Thymus (tissue), 11 donors: ENCODE data around the gene PADI3. TPM values are rescaled to one million over a fixed set of nuclear protein-coding genes. Genes with fewer than 3 reads are reported as not detected.

Experiments
- DNase-seq, 9 donors: peaks; one replicate each; pipeline ENCODE4 v3.0.0-alpha.2; 2013; ENCODE audit warnings: low spot score in 9 of 9, low read depth in 6 of 9, missing footprints in 1 of 9
- H3K27ac ChIP-seq, 2 donors: one replicate each; pipeline ENCODE4 v1.5.1; 2013; ENCODE audit warnings: control low read depth in 1 of 2, low read depth in 1 of 2, low read length in 1 of 2, mild to moderate bottlenecking in 1 of 2, moderate library complexity in 1 of 2
- H3K27me3 ChIP-seq, 2 donors: one replicate each; pipeline ENCODE4 v1.5.1; 2013; ENCODE audit warnings: low read length in 1 of 2; ENCODE audit not compliant: control insufficient read depth in 2 of 2, insufficient read depth in 1 of 2
- H3K36me3 ChIP-seq, 2 donors: one replicate each; pipeline ENCODE4 v1.5.1; 2013; ENCODE audit warnings: low read length in 1 of 2, mild to moderate bottlenecking in 1 of 2, moderate library complexity in 1 of 2; ENCODE audit not compliant: control insufficient read depth in 2 of 2, insufficient read depth in 2 of 2
- H3K4me1 ChIP-seq, 2 donors: one replicate each; pipeline ENCODE4 v1.5.1; 2013; ENCODE audit warnings: low read length in 2 of 2; ENCODE audit not compliant: control insufficient read depth in 2 of 2, insufficient read depth in 2 of 2
- H3K4me3 ChIP-seq, 2 donors: one replicate each; pipeline ENCODE4 v1.5.1; 2013; ENCODE audit warnings: low read length in 2 of 2, control low read depth in 1 of 2, mild to moderate bottlenecking in 1 of 2
- H3K9me3 ChIP-seq, 2 donors: one replicate each; pipeline ENCODE4 v1.5.1; 2013; ENCODE audit warnings: low read length in 1 of 2, mild to moderate bottlenecking in 1 of 2; ENCODE audit not compliant: control insufficient read depth in 2 of 2, insufficient read depth in 1 of 2
- WGBS: extraction: QIAGEN DNeasy Blood & Tissue Kit; methylation state at CpG from one replicate; pipeline ENCODE4 v1.1.7; 2013; 5-methylcytosine and 5-hydroxymethylcytosine counted together
- polyA plus RNA-seq: library from polyadenylated mRNA; stranded (reverse); fragments of 200-250 nt; gene quantifications from one replicate; pipeline ENCODE4 v1.2.3, GENCODE V29; 2013
- total RNA-seq: library from RNA; stranded (reverse); fragments of 120-200 nt; gene quantifications from one replicate; pipeline ENCODE4 v1.2.4, GENCODE V29; 2013
- donor health status: healthy.

Gene PADI3
- total and polyA plus RNA-seq, 2 donors: 0.09 to 0.27 TPM

- Histone ChIP-seq H3K4me1 (no peaks in the 10 kb centered on the region), H3K36me3 (no peaks in the 10 kb centered on the region), H3K27ac (no peak overlapping the region), H3K9me3 (no peaks in the 10 kb centered on the region), H3K4me3 (no peak overlapping the region), H3K27me3 (no peaks in the 10 kb centered on the region)
- DNase-seq: no peak
- 92% methylated on average over 24 of the region's 24 CpGs for WGBS
These were observed 10.5 kb downstream of the PADI3 start for GRCh38 chr1:17259233-17259873.

GRCh38 chr1:17260264-17260663 lies 11.4 kb downstream of the PADI3 start:
- no peaks in the 10 kb centered on the region for H3K4me1 ChIP-seq
- H3K4me3 ChIP-seq: no peak overlapping the region
- WGBS: 93% methylated on average over 7 of the region's 7 CpGs
- H3K9me3 ChIP-seq: no peaks in the 10 kb centered on the region
- no peak overlapping the region for H3K27ac ChIP-seq
- no peaks in the 10 kb centered on the region for H3K36me3 ChIP-seq
- DNase-seq: no peak
- H3K27me3 ChIP-seq: no peaks in the 10 kb centered on the region

DNA sequence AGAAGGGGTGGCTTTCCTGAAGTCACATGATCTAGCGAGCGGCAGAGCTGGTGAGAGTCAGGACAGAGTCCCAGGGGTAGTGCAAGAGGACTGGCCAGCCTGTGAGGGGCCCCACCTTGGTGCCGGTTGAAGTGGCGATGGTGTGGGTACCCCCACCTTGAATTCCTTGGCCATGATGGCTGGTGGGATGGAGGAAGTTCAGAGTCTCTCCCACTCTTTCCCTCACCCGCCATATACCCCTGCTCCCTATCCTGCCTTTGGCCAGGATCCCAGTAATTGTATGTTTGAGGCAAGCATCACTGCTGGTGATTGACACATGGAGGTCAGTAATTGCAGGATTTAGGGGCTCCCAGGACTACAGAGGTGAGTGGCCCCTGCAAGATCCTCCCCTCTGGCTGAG lies 11.8 kb downstream of the PADI3 start:
- 95% methylated on average over 5 of the region's 5 CpGs for WGBS
- no peak overlapping the region for H3K4me3 ChIP-seq
- no peak for DNase-seq

GRCh38 chr1:17263936-17264335 lies 15.0 kb downstream of the PADI3 start:
- Histone ChIP-seq H3K9me3 (no peaks in the 10 kb centered on the region), H3K36me3 (no peaks in the 10 kb centered on the region), H3K4me1 (no peaks in the 10 kb centered on the region), H3K27me3 (no peaks in the 10 kb centered on the region), H3K4me3 (no peak overlapping the region), H3K27ac (no peak overlapping the region)
- no peak for DNase-seq

More for the DNA sequence above, 11.8 kb downstream of the PADI3 start:
- Histone ChIP-seq H3K4me1 (no peaks in the 10 kb centered on the region), H3K27me3 (no peaks in the 10 kb centered on the region), H3K36me3 (no peaks in the 10 kb centered on the region), H3K9me3 (no peaks in the 10 kb centered on the region), H3K27ac (no peak overlapping the region)

DNA sequence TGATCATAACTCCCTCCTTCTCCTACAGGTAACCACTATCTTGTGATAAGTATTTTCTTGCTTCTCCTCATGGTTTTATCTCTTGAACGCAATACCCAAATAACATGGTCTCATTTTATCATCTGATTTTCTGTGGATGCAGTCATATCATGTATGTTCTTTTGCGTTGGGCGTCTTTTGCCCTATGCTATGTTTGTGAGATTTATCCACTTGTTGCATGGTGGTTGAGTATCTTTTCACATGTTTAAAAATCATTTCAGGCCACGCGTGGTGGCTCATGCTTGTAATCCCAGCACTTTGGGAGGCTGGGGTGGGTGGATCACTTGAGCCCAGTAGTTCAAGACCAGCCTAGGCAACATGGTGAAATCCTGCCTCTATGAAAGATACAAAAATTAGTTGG lies 15.6 kb downstream of the PADI3 start:
- H3K4me1 ChIP-seq: no peaks in the 10 kb centered on the region
- H3K9me3 ChIP-seq: no peaks in the 10 kb centered on the region
- WGBS: 96% methylated on average over 5 of the region's 5 CpGs
- H3K27me3 ChIP-seq: no peaks in the 10 kb centered on the region
- H3K27ac ChIP-seq: no peak overlapping the region
- H3K36me3 ChIP-seq: no peaks in the 10 kb centered on the region
- no peak for DNase-seq
- H3K4me3 ChIP-seq: no peak overlapping the region

- no peaks in the 10 kb centered on the region for H3K36me3 ChIP-seq
- no peak for DNase-seq
- no peaks in the 10 kb centered on the region for H3K9me3 ChIP-seq
- 94% methylated on average over 2 of the region's 2 CpGs for WGBS
- no peak overlapping the region for H3K27ac ChIP-seq
- H3K4me1 ChIP-seq: no peaks in the 10 kb centered on the region
- no peak overlapping the region for H3K4me3 ChIP-seq
- no peaks in the 10 kb centered on the region for H3K27me3 ChIP-seq
These were observed 16.3 kb downstream of the PADI3 start for GRCh38 chr1:17265162-17265561.

DNA sequence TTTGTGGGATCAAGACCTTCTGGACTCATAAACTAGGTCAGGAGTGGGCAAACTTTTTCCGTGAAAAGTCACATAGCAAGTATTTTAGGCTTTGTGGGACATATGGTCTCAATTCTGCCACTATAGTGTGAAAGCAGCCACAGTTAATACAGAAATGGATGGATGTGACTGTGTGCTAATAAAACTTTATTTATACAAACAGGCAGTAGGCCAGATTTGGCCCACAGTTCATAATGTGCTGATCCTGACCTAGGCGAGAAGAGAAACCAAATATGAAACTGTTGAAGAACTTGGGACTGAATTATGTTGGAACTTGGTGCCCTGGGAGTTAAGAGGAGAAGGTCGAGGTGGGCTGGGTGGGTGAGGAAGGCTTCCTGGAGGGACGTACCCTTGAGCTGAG lies 17.1 kb downstream of the PADI3 start:
- H3K36me3 ChIP-seq: no peaks in the 10 kb centered on the region
- DNase-seq: no peak
- 95% methylated on average over 4 of the region's 4 CpGs for WGBS

DNA sequence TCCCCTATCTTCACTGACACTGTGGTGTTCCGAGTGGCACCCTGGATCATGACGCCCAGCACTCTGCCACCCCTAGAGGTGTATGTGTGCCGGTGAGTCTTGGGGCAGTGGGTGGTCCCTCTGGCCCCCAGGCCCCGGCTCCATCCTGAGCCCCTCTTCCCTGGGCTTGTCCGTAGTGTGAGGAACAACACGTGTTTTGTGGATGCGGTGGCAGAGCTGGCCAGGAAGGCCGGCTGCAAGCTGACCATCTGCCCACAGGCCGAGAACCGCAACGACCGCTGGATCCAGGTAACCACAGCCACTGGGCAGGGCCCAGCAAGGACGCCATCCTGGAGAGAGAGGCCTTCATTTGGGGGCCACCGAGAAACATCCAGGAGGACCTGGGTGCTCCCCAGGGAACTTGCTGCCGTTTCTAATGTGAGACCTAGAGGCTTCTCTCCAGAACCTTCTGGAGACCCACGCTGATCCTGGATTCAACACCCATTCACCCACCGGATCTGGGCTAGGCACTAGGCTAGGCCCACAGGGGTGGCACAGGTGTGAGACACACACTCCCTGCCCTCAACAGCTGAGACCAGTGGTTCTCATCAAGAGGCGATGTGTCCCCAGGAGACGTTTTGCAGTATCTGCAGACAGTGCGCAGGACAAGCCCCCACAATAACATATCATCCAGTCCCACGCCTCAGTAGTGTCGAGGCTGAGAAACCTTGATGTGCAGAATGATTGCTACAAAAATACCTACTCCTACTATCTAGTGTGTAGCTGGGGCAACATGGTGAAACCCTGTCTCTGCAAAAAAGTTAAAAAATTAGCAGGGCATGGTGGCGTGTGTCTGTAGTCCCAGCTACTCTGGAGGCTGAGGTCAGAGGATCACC lies 22.2 kb downstream of the PADI3 start:
- 96% methylated on average over 23 of the region's 23 CpGs for WGBS
- Histone ChIP-seq H3K27ac (no peak overlapping the region), H3K27me3 (peaks cover 0 to 2% of the 10 kb centered on the region in 2 donors), H3K9me3 (no peaks in the 10 kb centered on the region), H3K4me3 (no peak overlapping the region), H3K4me1 (no peaks in the 10 kb centered on the region), H3K36me3 (no peaks in the 10 kb centered on the region)
- no peak for DNase-seq

More for the DNA sequence above, 17.1 kb downstream of the PADI3 start:
- H3K9me3 ChIP-seq: no peaks in the 10 kb centered on the region
- H3K4me3 ChIP-seq: no peak overlapping the region
- no peaks in the 10 kb centered on the region for H3K27me3 ChIP-seq
- H3K27ac ChIP-seq: no peak overlapping the region
- H3K4me1 ChIP-seq: no peaks in the 10 kb centered on the region

DNA sequence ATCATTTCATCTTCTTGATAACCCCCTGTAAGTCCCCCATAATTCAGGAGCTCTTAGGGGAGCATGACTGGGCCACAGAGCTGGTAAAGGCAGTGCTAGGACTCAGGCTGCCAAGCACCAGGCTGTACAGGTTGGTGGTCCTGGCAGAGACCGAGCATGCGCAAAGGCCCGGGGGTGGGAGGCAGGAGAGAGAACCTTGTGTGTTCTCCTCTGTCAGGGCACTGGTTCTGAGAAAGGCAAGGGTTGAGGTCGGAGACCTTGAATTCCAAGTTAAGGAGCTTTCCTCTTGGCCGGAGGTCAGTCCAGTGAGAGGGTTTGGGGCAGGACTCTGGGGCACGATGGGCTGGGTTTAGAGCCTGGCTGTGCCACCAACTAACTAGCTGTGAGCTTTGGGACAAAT lies 23.2 kb downstream of the PADI3 start:
- 96% methylated on average over 6 of the region's 6 CpGs for WGBS

More for the DNA sequence above, 23.2 kb downstream of the PADI3 start:
- DNase-seq: no peak
- Histone ChIP-seq H3K4me3 (no peak overlapping the region), H3K36me3 (no peaks in the 10 kb centered on the region), H3K27me3 (peaks cover 0 to 4% of the 10 kb centered on the region in 2 donors), H3K27ac (no peak overlapping the region), H3K9me3 (no peaks in the 10 kb centered on the region), H3K4me1 (no peaks in the 10 kb centered on the region)
